Retina (tissue), 1 donor: ENCODE results near the gene APCDD1.
A peak's percentile ranks its signal among the peaks of the same experiment; 100 is the strongest.

Source experiments
- DNase-seq: peaks from one replicate; pipeline ENCODE4 v3.0.0-alpha.2; 2016

APCDD1 gene

GRCh38 chr18:10453806-10454680 is at the start of gene APCDD1:
Gene APCDD1, plus strand, starts transcription at chr18:10454635. Its CDS starts 347 bp downstream, at chr18:10454982.
- DNase-seq, result peak; percentile 77

- no peak for DNase-seq
These were observed 49.4 kb upstream of the APCDD1 start for GRCh38 chr18:10405014-10405493.

- peak; percentile 56 for DNase-seq
These were observed 48.4 kb upstream of the APCDD1 start for GRCh38 chr18:10405816-10406663.

DNA sequence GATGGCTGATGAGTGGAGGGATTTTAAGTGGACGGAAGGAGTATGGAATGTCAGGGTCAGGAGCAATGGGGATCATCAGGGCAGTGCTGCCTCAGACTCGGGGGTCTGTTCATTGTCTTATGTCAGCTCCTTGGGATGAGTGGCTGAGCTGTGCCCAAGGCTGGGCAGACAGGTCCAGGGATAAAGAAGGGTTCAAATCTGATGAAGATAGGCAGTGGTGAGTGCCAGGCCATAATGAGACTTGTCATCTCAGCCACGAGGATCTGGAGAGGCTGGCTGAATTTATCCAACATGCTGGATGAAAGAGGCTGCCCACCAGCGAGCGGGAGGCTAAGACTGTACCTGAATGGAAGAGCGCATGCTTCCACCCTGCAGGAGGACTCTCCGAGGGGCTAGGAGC is 46.3 kb upstream of the APCDD1 start:
- no peak for DNase-seq

- DNase-seq, result no peak
These were observed 45.4 kb upstream of the APCDD1 start for GRCh38 chr18:10409041-10409440.

DNA sequence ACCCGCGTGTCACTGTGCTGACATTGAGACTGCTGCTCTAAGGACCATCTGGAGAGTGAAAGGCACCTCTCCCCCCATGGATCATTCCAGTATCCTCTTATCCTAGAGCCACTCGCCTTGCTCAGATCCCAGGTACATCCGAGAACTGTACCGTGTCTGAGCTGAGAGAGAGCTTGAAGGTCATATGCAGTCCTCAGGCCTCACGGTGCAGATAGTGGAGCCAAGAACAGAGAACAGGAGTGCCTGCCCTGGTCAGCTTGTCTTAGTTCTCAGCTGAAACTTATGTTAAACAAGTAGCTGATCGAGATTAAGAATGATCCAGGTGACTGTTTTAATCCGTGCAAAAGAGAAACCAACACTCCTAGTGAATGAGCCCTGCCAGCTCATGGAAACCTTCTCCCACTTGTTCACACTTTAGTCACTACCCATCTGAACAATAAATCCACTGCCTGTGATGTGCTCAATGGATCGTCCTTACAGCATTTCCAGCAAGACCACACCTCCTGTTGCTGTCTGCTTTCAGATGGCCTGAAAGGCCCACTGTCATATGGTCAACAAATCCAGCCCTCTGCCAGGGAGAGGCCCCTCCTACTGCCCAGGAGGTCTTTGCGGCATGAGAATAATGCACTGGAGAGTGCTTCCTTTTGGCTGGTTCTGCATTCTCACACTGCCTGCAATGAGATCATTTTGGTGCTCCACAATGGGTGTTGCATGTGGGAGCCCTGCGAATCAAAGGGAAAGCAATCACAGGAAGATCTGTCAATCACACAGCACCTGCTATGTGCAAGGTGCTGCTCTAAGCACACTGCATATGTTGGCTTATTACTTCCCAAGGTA is 43.7 kb upstream of the APCDD1 start:
- DNase-seq, result no peak

DNA sequence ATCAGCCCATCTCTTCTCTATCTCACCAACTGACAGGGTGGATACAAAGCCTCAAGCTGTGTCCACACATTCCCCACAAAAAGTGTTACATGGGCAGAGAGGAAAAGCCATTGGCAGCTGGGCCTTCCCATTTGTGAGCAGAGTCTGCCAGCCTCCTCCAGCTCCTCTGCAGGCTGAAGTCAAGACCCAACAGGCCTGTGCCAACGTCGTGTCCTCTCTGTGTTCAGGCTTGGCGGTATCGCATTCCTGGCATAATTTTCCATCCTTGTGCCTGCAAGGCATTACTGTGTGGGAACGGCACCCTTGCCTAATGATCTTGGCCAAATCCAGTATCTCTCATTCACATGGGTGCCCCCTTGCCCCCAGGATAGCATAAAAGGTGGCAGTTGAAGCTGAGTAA is 41.5 kb upstream of the APCDD1 start:
- DNase-seq, result no peak

DNA sequence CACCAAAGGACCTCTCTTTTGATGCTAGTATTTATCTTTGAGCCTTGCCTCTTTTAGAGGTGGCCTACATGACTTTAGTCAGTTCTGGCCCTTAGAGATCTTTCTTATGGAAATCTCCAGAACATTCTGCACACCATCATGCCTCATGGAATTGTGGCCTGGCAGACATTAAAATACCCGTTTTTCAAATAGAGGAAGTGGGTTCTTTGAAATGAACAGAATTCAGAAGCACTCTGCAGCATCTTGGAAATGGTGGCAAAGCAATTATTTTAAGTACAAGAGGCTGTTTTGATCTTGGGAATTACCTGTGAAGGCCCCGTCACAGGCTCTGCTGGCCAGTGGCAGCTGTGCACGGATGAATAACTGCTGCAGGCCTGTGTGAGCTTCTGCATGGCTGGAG is 40.7 kb upstream of the APCDD1 start:
- DNase-seq, result no peak

- DNase-seq, result no peak
These were observed 40.1 kb upstream of the APCDD1 start for GRCh38 chr18:10414293-10414842.

GRCh38 chr18:10416065-10416464 is 38.4 kb upstream of the APCDD1 start:
- no peak for DNase-seq

DNA sequence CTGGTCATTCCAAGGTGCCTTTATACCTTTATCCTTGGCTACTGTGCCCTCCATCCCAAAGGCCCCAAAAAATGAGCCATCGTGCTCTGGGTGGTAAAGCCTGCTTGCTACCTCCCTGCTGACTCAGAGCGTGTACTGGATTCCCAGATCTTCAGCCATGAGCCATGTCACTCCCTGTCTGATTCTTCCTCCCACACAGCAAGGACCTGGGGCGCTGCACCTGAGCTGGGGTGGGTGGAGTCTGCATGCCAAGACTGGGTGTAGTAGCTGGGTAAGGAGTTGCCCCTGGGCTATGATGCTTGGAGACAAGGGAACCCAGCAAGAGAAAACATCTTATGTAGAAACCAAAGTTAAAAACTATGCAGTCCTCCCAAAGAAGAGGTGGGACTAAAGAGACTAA is 37.2 kb upstream of the APCDD1 start:
- no peak for DNase-seq

- no peak for DNase-seq
These were observed 36.8 kb upstream of the APCDD1 start for GRCh38 chr18:10417664-10418063.

DNA sequence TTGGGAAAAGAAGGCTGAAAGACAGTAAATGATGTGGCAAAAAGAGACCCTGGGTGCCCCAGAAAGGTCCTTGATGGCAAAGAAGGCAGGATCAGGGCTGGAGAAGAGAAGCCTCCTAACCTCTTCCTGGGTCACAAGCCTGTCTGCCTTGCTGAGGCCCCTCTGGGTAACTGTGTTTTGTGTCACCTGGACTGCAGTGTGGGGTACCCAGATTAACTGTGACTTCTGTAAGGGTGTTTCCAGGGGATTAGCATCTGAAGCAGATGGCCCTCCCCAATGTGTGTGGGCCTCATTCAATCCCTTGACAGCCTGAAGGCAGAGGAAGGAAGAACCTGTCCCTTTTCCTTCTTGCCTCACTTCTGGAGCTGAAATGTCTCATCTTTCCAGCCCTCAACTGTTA is 35.6 kb upstream of the APCDD1 start:
- no peak for DNase-seq

DNA sequence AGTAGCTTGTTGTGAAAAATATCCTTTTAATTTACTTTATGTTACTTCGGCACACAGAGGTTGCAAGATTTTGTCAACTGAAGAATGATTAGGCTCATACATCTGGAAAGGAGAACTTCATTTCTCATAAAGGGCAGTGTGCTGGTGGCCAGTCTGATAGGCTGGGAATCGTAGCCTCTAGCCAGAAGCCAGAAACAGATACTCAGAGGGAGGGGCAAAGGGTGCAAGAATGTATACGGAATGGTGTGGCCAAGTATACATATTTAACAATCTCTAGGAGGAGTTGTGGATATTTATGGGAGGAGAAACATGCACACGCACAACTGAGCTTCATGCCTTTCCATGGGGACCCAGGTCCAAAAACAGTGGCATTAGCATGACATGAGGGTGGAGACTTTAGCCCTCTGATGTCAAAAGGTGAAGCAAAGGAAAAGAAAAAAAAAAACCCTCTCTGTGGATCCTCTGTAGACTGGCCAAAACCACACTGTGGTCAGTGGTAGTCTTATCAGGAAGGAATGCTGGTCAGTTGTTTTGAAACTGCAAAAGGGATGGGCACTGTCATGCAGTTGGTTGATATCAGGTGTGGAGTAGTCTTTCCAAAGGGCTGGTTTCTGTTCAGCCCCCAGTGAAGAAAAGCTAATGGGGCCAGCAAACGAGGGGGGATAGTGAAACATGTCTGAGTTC is 34.9 kb upstream of the APCDD1 start:
- DNase-seq, result no peak

DNA sequence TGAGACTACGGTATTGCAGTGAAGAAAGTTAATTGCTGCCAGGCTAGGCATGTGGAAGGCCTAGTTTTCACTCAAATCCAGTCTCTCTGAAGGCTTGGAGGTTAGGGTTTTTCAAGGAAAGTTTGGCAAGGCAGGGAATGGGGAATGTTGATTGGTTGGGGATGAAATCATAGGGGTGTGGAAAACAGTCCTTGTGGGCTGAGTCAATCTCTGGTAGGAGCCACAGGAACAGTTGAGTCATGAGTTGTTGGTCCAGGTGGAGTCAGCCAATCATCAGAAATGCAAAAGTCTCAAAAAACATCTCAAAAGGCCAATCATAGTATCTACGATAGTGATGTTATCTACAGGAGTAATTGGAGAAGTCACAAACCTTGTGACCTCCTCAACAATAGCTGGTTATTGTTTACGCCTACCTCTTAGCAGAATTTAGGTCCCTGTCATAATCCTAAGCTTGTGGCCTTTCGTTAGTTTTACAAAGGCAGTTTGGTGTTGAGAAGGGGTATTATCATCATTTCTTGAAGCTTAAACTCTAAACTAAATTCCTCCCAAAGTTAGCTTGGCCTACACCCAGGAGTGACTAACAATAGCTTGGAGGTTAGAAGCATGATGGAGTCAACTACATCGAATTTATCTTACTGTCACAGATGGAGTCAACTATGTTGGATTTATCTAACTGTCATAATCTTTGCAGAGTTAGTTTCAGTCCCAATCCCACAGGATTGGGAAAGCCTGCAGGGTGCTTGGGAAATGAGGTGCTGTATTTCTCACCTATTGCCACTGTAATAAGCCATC is 33.7 kb upstream of the APCDD1 start:
- no peak for DNase-seq

GRCh38 chr18:10421859-10422258 is 32.6 kb upstream of the APCDD1 start:
- no peak for DNase-seq

DNA sequence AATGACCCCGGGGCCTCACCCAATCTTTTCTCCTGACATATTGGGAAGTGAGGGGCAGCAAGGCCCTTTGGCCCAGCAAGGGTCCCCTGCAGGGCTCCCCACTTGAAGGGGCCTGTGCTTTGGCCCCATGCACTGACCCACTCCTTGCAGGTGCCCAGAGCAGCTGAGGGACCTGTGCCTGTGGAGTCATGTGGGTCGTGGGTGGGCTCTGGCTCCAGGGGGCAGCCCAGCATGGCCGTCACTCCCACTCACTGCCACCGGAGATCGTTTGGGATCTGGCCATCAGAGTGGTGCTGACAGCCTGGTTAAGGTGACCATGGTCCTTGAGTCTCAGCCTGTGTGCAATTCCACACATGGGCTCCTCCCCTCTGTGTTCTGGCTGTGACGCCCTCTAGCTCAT is 31.7 kb upstream of the APCDD1 start:
- DNase-seq, result no peak

DNA sequence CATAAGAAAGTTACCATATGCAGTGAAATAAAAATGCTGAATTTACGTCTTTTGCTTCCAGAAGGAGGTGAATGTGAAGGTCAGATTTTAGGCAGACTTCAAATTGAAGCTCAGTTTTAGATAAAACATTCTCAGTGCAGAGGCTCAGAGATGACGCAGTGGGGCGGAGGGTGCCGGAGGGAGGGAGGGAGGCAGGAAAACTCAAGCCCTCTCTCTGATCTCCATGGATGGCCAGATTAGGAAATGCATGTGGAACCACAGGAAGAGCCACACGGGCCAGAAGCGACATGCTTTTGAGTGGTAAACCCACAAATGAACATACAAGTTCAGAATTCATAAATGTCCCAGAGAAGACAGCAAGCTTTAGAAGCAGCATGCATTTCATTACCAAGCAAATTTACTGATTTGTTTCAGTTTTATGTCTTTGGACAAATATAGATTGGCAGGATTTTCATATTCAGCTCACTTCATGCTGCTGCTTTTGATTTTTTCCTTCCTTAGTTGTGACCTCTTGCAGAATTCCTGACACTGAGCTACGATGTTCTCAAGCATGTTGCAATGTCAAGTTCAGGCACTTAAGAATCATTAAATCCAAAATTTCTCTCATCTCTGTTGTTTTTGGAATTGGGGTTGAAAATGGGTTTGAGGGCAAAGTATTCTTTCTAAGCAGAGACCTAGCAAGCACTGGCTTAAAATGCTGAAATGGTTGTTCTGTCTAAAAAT is 29.7 kb upstream of the APCDD1 start:
- DNase-seq, result no peak

GRCh38 chr18:10430677-10431076 is 23.8 kb upstream of the APCDD1 start:
- no peak for DNase-seq

DNA sequence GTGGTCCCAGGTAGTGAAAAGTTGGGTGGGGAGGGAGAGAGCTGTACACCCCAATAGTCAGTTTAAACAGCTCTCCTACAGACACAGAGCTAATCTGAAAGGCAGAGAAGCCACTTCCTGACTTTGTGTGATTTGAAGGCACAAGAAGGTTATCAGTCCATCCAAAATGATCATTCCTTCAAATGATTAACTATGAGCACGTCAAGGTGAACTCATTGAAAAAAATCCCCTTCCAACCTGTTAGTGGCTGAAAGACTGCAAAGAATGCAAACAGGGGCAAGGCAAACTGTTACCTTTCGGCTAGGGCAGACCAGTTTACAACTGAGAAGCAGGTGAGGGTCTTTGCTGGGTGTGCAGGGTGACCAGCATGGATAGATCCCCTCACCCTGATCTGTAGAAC is 22.8 kb upstream of the APCDD1 start:
- DNase-seq, result no peak
